Inflammatory macrophage treated with lipopolysaccharide for 1 hour (primary cell): ENCODE data around the gene ACOT7.

Experiments used
- DNase-seq, 2 donors: peaks; one replicate each; pipeline ENCODE4 v3.0.0-alpha.2; 2020 to 2022

ACOT7 gene

DNA sequence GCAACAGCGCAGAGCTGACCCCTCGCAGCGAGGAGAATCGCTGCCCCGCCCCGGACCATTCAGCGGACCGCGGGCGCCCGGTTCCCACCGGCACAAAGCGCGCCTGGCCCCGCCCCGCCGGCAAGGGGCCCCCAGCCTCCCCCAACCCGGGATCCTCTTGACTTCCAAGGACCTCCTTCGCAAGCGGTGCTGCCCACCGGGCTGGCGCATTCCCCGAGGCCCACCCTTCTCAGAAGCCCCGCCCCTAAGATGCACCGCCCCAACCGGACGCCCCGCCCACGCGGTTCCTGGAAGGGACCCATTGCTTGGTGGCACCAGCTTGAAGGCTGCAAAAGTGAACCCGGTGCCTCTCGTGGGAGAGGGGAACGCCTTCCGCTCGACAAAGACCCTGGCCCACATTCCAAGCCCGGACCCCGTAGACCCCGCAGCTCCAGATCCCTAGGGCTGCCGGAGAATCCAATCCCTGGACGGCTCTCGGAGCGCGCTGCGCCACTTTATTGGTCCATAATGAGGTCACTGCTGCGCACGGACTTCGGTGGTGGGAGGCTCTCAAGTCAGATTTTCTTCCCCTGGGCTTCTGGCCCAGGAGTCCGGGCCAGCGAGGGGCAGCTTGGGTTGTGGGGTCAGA lies 147.6 kb downstream of the ACOT7 start:
- peak in 1 of 2 donors; percentile 44 for DNase-seq

DNA sequence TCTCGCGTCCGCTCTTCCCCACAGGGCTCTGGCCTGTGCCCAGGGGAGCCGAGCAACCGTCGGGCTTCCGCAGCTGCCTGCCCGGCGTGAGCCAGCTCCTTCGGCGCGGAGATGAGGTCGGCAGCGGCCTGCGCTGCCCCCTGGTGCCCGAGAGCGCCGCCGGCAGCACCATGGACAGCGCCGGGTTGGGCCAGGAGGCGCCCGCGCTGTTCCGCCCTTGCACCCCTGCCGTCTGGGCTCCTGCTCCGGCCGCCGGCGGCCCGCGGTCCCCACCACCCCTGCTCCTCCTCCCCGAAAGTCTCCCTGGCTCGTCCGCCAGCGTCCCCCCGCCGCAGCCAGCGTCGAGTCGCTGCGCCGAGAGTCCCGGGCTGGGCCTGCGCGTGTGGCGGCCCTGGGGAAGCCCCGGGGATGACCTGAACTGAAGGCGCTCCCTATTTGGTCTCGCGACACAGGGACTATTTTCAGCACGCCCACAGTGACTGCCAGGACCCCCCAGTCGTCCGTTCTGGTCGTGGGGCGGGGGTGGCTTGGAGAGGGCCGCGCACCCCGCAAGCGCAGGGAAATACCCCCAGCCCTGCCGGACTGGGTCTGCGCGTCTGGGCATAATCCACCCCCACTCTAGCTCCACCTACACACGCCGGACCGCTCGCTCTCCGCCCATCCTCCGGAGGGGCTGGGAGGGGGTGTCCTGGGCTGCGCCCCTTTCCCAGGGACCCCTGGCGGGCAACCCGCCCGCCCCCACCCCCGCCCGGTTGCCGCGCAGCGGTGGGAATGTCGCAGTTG lies 148.3 kb downstream of the ACOT7 start:
- DNase-seq: peak; percentile 73 to 88

DNA sequence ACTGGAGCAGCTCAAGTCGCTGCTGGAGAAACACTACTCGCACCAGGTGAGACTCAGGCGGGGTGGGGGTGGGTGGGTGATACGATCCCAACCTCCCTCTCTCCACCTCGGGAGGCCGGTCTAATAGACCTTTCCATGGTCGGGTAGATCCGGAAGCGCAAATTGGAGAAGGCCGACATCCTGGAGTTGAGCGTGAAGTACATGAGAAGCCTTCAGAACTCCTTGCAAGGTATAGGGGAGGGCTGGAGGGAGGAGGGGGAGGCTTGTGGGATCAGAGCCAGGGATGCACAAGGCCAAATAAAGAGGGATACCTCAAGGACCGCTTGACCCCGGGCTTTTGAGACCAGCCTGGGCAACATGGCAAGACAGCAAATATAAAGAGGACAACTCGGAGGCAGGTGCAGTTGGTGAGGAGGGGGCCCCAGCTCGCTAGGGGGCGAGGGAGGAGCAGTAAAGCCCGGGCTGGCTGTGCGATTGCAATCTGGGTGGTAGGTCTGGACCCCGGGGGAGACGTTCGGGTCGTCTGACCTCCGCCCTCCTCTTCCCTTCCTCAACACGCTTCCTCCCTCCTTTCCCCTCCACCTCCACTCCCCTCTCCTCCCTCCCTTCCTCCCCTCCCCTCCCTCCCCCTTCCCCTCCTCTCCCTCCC lies 149.0 kb downstream of the ACOT7 start:
- no peak for DNase-seq

- DNase-seq: no peak
Measured at GRCh38 chr1:6243993-6244392, 149.6 kb downstream of the ACOT7 start, which contains the start of gene HES3. Gene HES3 (plus strand): TSS chr1:6244179. CDS start chr1:6244366, 187 bp downstream.

DNA sequence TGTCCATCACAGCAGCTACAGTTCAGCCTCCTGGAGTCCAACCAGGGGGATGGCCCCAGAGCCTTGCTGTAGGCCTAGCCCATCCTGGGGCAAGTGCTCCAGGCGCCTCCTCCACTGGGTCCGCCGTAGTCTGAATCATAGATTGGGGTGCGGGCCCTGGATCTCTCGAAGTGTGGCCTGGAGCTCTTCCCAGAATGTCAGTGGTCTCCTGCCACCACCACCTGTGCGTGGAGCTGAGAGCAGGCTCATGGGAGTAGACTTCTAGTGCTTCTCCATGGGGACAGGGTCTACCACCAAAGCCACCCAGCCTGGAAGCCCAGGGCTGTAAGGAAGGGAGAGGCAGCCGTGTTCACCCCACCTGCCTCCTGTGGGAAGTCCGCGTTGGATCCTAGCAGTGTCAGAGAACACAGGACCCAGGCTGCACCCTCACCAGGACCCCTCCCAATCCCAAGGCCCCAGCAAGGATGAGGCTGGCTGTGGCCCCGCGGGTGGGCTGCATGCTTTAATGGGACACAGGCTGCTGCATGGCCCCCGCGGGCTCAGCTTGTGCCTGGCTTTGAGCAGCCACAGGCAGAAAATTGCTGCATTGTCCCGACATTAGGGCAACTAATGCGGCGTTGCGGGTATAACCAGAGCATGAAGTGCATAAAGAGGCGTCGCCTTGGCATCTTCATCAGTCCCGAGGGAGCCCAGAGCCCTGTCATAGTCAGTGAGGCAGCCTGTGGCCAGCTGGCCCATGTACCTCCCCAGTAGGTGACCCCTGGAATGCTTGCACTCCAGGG lies 150.3 kb downstream of the ACOT7 start:
- no peak for DNase-seq

- no peak for DNase-seq
Measured at GRCh38 chr1:6241887-6242740, 151.5 kb downstream of the ACOT7 start.

GRCh38 chr1:6241107-6241886 lies 152.3 kb downstream of the ACOT7 start:
- DNase-seq: no peak

- DNase-seq: no peak
Measured at GRCh38 chr1:6239950-6240768, 153.4 kb downstream of the ACOT7 start.

DNA sequence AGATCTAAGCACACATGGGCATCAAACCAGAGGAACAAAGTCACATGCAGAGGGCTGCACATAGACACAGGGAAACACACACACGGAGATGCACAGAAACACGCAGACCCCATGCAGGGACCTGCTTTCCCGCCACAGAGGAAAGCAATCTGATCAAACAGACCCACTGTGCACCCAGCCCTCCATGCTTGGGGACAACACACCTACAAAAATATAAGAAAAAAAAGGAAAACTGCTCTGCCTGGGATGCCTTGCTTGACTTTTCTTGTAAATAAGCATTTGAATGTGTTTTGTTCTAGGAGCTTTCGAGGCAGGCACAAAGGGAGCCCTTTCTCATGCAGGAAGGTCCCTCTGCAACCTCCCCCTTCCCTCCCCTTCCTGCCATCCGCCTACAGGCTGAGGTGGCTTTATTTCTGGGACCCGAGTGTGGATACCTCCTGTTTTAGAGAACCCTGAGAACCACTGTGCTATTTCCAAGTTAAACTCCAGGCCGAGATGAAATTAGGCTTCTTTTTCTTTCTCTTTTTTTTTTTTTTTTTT lies 154.3 kb downstream of the ACOT7 start:
- DNase-seq: no peak

DNA sequence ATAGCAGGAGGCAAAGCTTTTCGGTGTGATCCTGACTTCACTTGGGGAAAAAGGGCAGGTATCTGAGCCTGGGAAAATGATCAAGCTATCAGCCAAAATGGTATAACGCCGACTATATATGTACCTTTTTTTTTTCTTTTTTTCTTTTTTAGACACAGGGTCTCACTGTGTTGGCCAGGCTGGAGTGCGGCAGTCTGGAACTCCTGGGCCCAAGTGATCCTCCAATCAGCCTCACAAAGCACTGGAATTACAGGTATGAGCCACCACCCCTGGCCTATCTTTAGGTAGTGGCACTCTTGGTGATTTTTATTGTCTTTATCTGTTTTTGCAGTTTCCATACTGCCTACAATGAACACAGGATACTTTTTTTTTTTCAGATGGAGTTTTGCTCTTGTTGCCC lies 156.5 kb downstream of the ACOT7 start:
- DNase-seq: no peak

- no peak for DNase-seq
Measured at GRCh38 chr1:6235296-6235677, 158.3 kb downstream of the ACOT7 start.

- no peak for DNase-seq
Measured at GRCh38 chr1:6234502-6235295, 158.9 kb downstream of the ACOT7 start.

GRCh38 chr1:6233376-6233775 lies 160.2 kb downstream of the ACOT7 start:
- no peak for DNase-seq

- no peak for DNase-seq
Measured at GRCh38 chr1:6225651-6226050, 167.9 kb downstream of the ACOT7 start.

DNA sequence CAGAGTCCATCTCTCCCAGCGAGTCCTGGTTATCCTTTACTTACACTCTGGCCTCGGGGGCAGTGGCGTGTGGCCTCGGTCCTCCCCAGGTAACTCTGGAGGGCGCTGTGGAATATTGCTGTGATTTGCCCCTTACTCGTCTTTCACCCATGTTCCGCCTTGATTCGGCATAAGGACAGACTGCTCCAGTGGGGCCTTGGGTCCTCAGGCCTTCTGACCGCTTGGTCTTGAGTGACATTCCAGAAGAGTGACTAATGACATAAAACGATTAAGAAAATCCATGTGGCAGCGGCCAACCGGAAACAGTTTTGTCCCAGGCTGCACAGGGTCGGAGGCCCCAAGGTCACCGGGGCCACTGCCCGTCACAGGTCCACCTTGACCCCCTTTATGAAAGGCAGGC lies 168.8 kb downstream of the ACOT7 start:
- no peak for DNase-seq

DNA sequence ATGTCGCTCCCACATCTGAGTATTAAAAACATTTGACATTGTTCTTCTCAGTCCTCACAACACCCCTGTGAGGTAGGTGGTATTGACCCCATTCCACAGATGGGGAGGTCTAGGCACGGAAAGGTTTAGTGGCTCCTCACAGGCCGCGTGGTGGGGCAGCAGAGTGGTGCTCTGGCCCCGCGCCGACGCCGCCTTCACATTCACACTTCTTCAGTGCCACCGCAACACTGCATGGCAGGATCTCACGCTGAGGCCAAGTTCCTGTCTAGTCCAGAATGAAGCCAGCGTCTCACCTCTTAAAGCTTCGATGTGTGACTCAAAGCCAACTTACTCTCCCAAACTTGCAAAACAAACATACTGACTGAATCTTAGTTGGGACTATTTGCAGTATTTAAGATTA lies 169.9 kb downstream of the ACOT7 start:
- DNase-seq: no peak

- no peak for DNase-seq
Measured at GRCh38 chr1:6222636-6223035, 170.9 kb downstream of the ACOT7 start.

- no peak for DNase-seq
Measured at GRCh38 chr1:6221210-6221784, 172.3 kb downstream of the ACOT7 start.

GRCh38 chr1:6220236-6220635 lies 173.3 kb downstream of the ACOT7 start:
- no peak for DNase-seq
